ENCODE results near the gene GMDS.

The GMDS gene

DNA sequence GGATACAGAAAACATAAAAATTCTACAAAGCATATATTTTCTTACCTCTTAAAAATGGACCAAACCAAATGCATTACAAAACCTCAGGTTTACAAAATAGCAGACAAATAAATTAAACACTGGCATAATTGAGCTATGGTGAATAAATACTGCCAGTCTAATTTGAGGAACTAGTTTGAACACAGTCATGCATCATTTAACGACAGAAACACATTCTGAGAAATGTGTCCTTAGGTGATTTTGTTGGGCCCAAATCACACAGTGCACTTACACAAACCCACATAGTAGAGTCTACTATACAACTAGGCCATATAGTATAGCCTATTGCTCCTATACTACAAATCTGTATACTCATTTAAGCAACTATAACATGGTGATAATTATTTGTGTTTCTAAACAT lies 420.1 kb downstream of the GMDS start:
- no peak for DNase-seq (ENCODE audit: low read depth)
- H3K4me3 ChIP-seq (ENCODE audit: low read length), result no peak overlapping the region
- no peak for TF ChIP-seq CTCF (IDR thresholded peaks at IDR 0.05; ENCODE audit: insufficient read depth, low read depth, low read length, missing control alignments)

DNA sequence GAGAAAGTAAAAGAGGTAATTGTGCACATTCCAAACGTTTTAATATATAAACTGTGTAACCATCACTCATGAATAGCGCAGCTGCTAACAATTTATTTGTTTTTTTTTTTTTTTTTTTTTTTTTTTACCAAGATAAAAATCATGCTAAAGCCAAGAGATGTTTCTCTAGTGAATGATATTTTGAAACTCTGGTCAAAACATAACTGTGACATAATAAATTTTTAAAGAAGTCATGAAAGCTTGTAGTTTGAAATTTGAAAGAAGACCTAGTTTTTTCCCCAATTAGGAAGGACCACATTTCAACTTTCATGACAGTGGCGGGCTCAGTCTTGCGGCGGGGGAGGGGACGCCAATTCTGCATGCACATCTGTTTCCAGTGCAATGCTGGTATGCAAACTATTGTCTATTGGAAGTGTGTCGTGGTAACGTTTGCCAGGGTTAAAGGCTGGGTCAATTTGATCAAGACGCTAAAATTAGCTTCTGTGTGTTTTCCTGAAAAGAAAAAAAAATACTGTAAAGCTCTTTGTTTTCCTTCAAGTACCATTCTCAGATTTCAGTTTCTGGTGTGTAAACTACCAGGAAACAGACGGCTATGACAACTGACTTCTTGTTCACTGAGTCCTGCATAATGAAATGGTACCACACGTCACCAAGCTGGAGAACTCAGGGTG lies 423.8 kb downstream of the GMDS start:
- TF ChIP-seq CTCF (IDR thresholded peaks at IDR 0.05; ENCODE audit: insufficient read depth, low read depth, low read length, missing control alignments), result no peak
- DNase-seq (ENCODE audit: low read depth), result no peak
- H3K4me3 ChIP-seq (ENCODE audit: low read length), result no peak overlapping the region

DNA sequence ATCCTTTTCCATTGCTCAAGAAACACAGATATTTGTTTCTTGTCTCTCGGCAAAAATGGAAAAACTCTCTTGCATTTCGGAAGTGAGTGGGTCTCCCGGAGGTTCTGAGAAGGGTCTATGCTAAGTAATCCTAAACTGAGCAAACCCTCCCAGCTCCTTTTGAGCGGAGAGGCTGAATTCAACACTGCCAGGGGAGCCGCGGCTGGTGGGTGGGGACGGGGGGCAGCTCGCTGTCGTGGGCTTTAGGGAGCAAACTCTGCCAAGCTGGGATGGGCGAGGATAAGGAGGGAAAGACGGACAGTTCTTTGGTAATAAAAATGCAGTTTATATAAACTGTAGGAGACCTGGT lies 424.3 kb downstream of the GMDS start:
- DNase-seq (ENCODE audit: low read depth), result no peak
- no peak for TF ChIP-seq CTCF (IDR thresholded peaks at IDR 0.05; ENCODE audit: insufficient read depth, low read depth, low read length, missing control alignments)
- no peak overlapping the region for H3K4me3 ChIP-seq (ENCODE audit: low read length)

DNA sequence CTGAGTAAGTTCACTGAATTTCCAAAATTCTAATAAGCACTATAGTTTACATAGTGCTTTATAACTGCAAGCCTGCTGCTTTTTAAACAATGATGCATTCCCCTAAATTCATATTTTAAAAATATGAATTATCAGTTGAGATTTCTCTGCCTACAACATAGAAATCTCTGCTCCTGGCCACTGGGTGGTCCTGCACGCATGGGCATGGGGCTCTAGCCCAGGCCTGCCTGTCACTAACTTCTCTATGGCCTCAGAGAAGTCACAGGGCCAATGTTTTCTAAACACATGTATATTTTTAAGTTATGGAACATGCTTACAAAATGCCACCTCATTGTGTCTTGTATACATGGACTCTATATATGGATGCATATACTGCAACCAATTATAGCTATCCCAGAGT lies 424.7 kb downstream of the GMDS start:
- no peak for TF ChIP-seq CTCF (IDR thresholded peaks at IDR 0.05; ENCODE audit: insufficient read depth, low read depth, low read length, missing control alignments)
- no peak overlapping the region for H3K4me3 ChIP-seq (ENCODE audit: low read length)
- no peak for DNase-seq (ENCODE audit: low read depth)

DNA sequence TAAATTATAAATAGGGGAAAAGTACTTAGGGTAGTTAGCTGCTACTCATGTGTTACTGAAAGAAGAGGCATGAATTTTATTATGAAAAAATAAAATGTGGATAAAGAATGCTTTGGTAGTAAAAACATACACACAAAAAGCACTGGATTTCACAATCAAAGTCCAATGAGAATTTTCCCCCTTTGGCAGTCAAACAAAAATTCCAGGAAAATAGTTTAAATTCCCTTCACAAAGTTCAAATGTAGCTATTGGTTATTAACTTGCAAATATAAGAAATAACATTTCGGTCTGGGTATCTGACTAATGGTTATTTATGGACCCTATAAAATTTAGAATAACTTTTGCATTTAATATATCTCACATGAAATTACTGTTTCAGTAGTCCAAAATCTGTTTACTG lies 425.2 kb downstream of the GMDS start:
- DNase-seq (ENCODE audit: low read depth), result no peak
- H3K4me3 ChIP-seq (ENCODE audit: low read length), result no peak overlapping the region
- TF ChIP-seq CTCF (IDR thresholded peaks at IDR 0.05; ENCODE audit: insufficient read depth, low read depth, low read length, missing control alignments), result no peak

DNA sequence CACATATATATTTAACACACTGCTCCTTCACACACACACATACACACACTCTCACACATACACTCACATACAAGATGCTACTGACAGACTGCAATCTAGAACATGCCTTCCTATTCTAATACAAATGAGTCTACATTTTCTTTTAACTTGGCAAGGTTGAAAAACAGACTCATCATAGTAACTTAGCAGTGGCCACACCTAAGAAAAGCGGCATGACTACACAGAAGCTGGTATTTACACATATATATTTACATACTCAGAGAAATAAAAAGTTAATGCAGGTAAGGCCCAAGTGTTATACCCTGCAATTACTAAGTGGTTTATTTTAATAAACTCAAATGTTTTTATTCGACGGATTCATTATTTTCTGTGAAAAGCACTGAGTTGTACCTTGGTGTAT lies 426.4 kb downstream of the GMDS start:
- peak; percentile 53 for DNase-seq (ENCODE audit: low read depth)
- TF ChIP-seq CTCF (IDR thresholded peaks at IDR 0.05; ENCODE audit: insufficient read depth, low read depth, low read length, missing control alignments), result no peak
- H3K4me3 ChIP-seq (ENCODE audit: low read length), result no peak overlapping the region

DNA sequence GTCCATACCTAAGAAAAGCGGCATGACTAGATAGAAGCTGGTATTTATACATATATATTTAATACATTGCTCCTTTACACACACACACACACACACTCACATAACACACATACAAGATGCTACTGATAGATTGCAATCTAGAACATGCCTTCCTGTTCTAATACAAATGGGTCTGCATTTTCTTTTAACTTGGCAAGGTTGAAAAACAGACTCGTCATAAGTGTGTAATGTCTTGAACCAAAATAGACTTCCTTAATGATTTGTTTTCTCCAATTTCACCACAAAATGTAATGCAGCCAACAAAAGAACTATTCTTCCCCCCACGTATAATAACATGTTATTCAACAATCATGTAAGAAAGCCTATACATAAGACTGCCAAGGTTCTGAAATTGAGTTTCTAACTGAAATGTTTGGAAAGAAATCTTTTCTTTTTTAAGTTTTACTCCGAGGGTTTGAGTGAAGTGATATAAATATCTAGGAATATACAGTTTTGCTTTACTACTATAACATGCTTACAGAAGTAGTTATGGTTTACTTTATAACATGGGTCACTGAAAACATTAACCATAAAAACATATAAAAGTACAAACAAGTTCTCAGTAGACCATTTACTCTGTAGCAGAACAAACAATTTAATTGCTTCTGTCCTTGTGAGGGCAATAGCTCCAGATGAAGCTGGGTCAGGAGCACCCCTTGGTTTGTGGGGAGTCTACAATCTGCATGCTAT lies 428.2 kb downstream of the GMDS start:
- DNase-seq (ENCODE audit: low read depth), result no peak
- no peak for TF ChIP-seq CTCF (IDR thresholded peaks at IDR 0.05; ENCODE audit: insufficient read depth, low read depth, low read length, missing control alignments)
- H3K4me3 ChIP-seq (ENCODE audit: low read length), result no peak overlapping the region

All from epithelial cell of esophagus (primary cell).